GM12891 (cell line): Measurements from ENCODE around the gene AHSG.

ENCODE experiments used
- DNase-seq: peaks from one replicate; pipeline ENCODE4 v3.0.0; 2011; ENCODE audit warnings: low spot score; ENCODE audit not compliant: insufficient read length
- FAIRE-seq: peaks from 2 replicates; lab custom pipeline; 2011; peaks lifted over from hg19 to GRCh38; lab: Jason Lieb, UNC
- PAX5 ChIP-seq: IDR thresholded peaks from 2 replicates; pipeline ENCODE4 v1.6.1; 2011; ENCODE audit warnings: low read length, moderate library complexity, mild to moderate bottlenecking; ENCODE audit not compliant: insufficient read depth, severe bottlenecking
- POLR2A ChIP-seq: IDR thresholded peaks from 2 replicates; pipeline ENCODE4 v1.6.1; 2011; ENCODE audit warnings: low read depth, low read length, control low read depth
- POLR2AphosphoS5 ChIP-seq: IDR thresholded peaks from 2 replicates; pipeline ENCODE4 v1.6.1; 2011; ENCODE audit warnings: low read depth, low read length, control low read depth
- POU2F2 ChIP-seq: IDR thresholded peaks from 2 replicates; pipeline ENCODE4 v1.6.1; 2011; ENCODE audit warnings: low read depth, mild to moderate bottlenecking, control low read depth, low read length, moderate library complexity
- SPI1 ChIP-seq: IDR thresholded peaks from 2 replicates; pipeline ENCODE4 v1.6.1; 2011; ENCODE audit warnings: low read depth, low read length, control low read depth
- TAF1 ChIP-seq: IDR thresholded peaks from 2 replicates; pipeline ENCODE4 v1.6.1; 2011; ENCODE audit warnings: low read depth, low read length, control low read depth

AHSG gene

DNA sequence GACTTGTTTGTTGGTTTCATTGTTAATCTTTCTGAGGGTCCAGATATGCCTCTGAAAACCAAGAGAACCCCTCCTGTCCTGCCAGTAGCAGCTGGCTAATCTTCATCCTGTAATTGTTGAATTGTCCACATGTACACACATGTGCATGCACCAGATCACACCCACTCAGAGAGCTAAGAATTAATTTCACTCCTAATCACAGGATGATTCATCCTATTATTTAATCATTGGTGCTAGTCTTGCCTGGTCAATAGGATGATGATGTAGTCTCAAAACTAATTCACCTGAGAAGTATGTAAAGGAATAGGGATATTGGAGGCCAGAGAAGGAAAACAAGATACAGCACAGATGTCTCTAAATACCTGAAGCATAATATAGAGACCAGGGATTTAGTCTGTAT lies 7.8 kb upstream of the AHSG start:
- DNase-seq (no peak), FAIRE-seq (no peak)
- TF ChIP-seq POLR2A (no peak), TAF1 (no peak)

GRCh38 chr3:186605561-186606545 lies 7.0 kb upstream of the AHSG start:
- DNase-seq (no peak), FAIRE-seq (no peak)
- TF ChIP-seq TAF1 (no peak), POU2F2 (no peak), SPI1 (no peak), POLR2AphosphoS5 (no peak), PAX5 (no peak), POLR2A (no peak)

DNA sequence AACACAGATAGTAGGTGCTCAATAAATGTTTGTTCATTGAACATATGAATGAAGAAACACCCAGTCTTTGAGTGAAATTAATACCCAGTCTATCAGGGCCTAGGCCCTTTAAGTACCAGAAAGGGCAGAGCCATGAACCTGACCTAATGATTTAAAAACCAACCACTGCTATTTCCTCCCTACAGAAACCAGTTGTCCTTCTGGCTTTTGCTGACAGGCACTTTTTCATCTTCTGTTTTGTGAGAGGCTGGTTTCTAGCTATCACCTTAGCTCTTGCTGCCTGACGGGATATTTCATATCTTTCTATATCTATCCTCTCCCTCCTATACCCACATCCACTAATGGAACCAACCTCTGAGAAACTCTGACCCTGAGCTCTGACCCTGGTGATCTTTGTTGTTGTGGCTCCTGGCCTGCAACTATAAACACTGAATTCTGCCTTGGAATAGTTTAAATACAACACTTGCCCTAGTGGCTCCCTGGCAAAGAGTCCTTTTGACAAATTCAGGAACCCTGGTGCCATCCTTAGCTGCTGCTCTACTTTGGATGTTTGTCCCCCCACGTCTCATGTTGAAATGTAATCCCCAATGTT lies 4.1 kb upstream of the AHSG start:
- FAIRE-seq (no peak), DNase-seq (no peak)
- TF ChIP-seq POLR2A (no peak), SPI1 (no peak), POU2F2 (no peak), PAX5 (no peak), TAF1 (no peak), POLR2AphosphoS5 (no peak)

DNA sequence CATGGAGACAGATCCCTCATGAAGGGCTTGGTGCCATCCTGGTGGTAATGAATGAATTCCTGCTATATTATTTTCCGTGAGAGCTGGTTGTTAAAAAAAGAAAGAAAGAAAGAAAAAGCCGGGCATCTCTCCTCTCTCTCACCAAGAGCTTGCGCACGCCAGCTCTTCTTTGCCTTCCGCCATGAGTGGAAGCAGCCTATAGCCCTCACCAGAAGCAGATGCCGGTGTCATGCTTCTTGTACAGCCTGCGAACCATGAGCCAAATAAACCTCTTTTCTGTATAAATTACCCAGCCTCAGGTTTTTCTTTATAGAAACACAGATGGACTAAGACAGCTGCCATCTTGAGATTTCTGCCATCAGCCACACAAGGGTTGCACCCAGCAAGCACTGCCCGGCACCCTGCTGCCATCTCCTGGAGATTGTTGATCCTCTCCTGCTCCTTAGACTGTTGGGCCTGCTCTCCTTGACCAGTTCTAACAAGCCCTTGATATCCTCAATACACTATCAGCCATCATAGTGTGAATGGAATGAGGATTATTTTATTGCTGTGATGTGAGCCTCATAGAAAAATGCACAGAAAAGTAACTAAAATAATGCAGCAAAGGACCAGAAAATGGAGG lies 3.5 kb upstream of the AHSG start:
- TF ChIP-seq POLR2AphosphoS5 (no peak), SPI1 (no peak), POLR2A (no peak), TAF1 (no peak), POU2F2 (no peak), PAX5 (no peak)
- DNase-seq: no peak
- FAIRE-seq: no peak

DNA sequence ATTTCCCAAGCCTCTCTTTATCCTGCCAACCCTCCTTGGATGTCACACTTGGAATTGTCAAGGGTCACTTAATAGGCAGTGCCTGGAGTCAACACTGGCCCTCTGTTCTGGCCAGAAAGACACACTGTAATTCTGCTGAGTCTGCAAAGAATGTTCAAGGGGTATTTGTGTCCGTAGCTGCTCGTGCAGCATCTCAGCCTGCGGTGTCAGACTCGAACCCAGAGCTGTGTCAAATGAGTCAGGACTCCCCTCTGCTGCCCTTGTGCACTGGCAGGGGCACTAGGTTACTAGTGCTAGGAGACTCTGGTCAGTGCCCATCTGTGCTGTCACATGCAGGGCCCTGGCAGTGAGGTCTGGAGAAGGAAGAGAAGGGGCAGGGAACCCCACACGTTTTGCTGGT lies 795 bp upstream of the AHSG start:
- DNase-seq: no peak
- no peak for FAIRE-seq
- no peak for TF ChIP-seq TAF1
- no peak for TF ChIP-seq SPI1
- TF ChIP-seq PAX5: no peak
- no peak for TF ChIP-seq POU2F2
- TF ChIP-seq POLR2A: no peak
- no peak for TF ChIP-seq POLR2AphosphoS5

DNA sequence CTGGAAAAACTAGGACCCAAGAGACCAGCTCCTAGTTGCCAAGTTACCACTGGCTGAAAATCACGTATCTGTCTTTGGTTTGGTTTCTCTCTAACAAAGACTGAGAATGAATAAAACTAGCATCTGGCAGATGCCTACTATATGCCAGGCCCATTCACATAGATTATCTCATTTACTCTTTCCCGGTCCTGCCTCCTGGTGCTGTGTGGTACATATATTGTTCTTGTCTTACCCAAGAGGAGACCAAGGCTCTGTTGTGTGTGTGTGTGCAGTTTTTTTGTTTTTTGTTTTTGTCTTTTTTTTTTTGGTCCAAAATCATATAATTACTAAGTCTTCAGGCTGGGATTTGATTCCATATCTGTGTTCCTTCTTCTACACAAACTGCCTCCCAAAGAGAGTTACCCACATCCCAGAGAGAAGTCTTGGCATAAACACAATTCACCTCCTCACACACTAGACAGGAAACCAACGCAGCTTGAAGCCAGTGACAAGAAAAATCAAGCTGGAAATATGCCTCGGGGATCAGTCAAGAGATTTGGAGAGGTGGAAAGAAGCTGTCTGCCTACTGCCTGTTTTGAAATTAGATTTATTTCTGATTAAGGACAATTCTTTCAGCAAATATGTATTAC lies 891 bp downstream of the AHSG start:
- no peak for DNase-seq
- no peak for TF ChIP-seq TAF1
- TF ChIP-seq PAX5: no peak
- TF ChIP-seq POLR2AphosphoS5: no peak
- no peak for TF ChIP-seq POU2F2
- no peak for TF ChIP-seq POLR2A
- no peak for TF ChIP-seq SPI1
- FAIRE-seq: no peak

- TF ChIP-seq PAX5 (no peak), SPI1 (no peak), POU2F2 (no peak), POLR2A (no peak), POLR2AphosphoS5 (no peak), TAF1 (no peak)
- FAIRE-seq: no peak
- DNase-seq: no peak
Observed at GRCh38 chr3:186614266-186614596, 1.4 kb downstream of the AHSG start.

GRCh38 chr3:186614597-186615483 lies 2.0 kb downstream of the AHSG start:
- FAIRE-seq (peak; percentile 98), DNase-seq (peak; percentile 67)
- no peak for TF ChIP-seq POLR2AphosphoS5
- no peak for TF ChIP-seq PAX5
- no peak for TF ChIP-seq POU2F2
- TF ChIP-seq TAF1: no peak
- no peak for TF ChIP-seq POLR2A
- TF ChIP-seq SPI1: no peak; the same call in 1 of the 2 replicates
